ENCODE results near the gene MS4A4A.

DNA sequence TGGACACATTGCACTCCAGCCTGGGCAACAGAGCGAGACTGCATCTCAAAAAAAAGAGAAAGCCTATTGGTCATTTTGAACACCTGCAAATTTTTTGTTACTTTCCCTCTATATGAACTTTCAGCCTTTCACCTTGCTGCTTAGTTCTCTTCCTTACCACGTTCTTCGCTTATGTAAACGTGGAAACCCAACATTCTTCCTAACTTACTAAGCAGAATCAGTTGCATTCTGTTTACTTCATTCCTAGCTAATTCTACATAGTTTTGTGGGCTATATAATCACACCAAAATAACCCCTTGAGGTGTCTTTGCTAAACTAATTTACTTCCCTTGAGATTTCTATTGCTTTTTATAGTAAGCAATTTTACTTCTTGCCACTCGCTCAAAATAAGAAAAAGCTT is 23.2 kb downstream of the MS4A4A start:
- TF ChIP-seq, protein P1, sequence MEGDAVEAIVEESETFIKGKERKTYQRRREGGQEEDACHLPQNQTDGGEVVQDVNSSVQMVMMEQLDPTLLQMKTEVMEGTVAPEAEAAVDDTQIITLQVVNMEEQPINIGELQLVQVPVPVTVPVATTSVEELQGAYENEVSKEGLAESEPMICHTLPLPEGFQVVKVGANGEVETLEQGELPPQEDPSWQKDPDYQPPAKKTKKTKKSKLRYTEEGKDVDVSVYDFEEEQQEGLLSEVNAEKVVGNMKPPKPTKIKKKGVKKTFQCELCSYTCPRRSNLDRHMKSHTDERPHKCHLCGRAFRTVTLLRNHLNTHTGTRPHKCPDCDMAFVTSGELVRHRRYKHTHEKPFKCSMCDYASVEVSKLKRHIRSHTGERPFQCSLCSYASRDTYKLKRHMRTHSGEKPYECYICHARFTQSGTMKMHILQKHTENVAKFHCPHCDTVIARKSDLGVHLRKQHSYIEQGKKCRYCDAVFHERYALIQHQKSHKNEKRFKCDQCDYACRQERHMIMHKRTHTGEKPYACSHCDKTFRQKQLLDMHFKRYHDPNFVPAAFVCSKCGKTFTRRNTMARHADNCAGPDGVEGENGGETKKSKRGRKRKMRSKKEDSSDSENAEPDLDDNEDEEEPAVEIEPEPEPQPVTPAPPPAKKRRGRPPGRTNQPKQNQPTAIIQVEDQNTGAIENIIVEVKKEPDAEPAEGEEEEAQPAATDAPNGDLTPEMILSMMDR (IDR thresholded peaks at IDR 0.05; ENCODE audit: borderline replicate concordance, extremely low read depth, low read length, poor library complexity, severe bottlenecking): no peak
- no peak for TF ChIP-seq EZH2 (IDR thresholded peaks at IDR 0.05; ENCODE audit: borderline replicate concordance, low read depth, low read length, severe bottlenecking)
